H9 (cell line): ENCODE measurements around the gene CCR2. TPM values are rescaled to one million over a fixed set of nuclear protein-coding genes. Genes with fewer than 3 reads are reported as not detected.

ENCODE experiments used
- DNase-seq: peaks from one replicate; pipeline ENCODE4 v3.0.0-alpha.2; 2017
- H2AFZ ChIP-seq: one replicate; pipeline ENCODE4 v1.6.1; 2013; ENCODE audit warnings: mild to moderate bottlenecking, low read length, control low read depth, moderate library complexity
- H2AK5ac ChIP-seq: 2 replicates; pipeline ENCODE4 v1.6.1; 2013; ENCODE audit warnings: low read length, control low read depth, mixed read lengths; ENCODE audit not compliant: insufficient read length
- H2BK120ac ChIP-seq: one replicate; pipeline ENCODE4 v1.6.1; 2013; ENCODE audit warnings: low read depth, mild to moderate bottlenecking, low read length, control low read depth, inconsistent platforms; ENCODE audit not compliant: poor library complexity, severe bottlenecking
- H2BK12ac ChIP-seq: 2 replicates; pipeline ENCODE4 v1.6.1; 2013; ENCODE audit warnings: low read length, control low read depth, mixed read lengths, low read depth; ENCODE audit not compliant: insufficient read length
- H2BK15ac ChIP-seq: 2 replicates; pipeline ENCODE4 v1.6.1; 2013; ENCODE audit warnings: low read depth, low read length, control low read depth
- H2BK20ac ChIP-seq: one replicate; pipeline ENCODE4 v1.6.1; 2013; ENCODE audit warnings: low read depth, mild to moderate bottlenecking, low read length, control low read depth, inconsistent platforms; ENCODE audit not compliant: poor library complexity, severe bottlenecking
- H2BK5ac ChIP-seq: 2 replicates; pipeline ENCODE4 v1.6.1; 2013; ENCODE audit warnings: low read length, control low read depth, mixed read lengths; ENCODE audit not compliant: insufficient read length
- H3K14ac ChIP-seq: 2 replicates; pipeline ENCODE4 v1.6.1; 2013; ENCODE audit warnings: low read length, control low read depth; ENCODE audit not compliant: insufficient read depth
- H3K18ac ChIP-seq: 2 replicates; pipeline ENCODE4 v1.6.1; 2013; ENCODE audit warnings: low read depth, mild to moderate bottlenecking, mixed read lengths, low read length, control low read depth; ENCODE audit not compliant: insufficient read length
- H3K23ac ChIP-seq: 2 replicates; pipeline ENCODE4 v1.6.1; 2013; ENCODE audit warnings: low read length, control low read depth, mixed read lengths, low read depth; ENCODE audit not compliant: insufficient read length
- H3K23me2 ChIP-seq: 2 replicates; pipeline ENCODE4 v1.6.1; 2013; ENCODE audit warnings: low read depth, mild to moderate bottlenecking, mixed read lengths, low read length, control low read depth; ENCODE audit not compliant: insufficient read length, poor library complexity, severe bottlenecking
- H3K27ac ChIP-seq: 2 replicates; pipeline ENCODE4 v1.5.1; 2013; ENCODE audit warnings: low read length, control low read depth, mixed read lengths, low read depth; ENCODE audit not compliant: insufficient read length
- H3K27me3 ChIP-seq: 2 replicates; pipeline ENCODE4 v1.6.1; 2013; ENCODE audit warnings: low read length, control low read depth, inconsistent platforms; ENCODE audit not compliant: insufficient read depth
- H3K4ac ChIP-seq: 2 replicates; pipeline ENCODE4 v1.6.1; 2013; ENCODE audit warnings: low read depth, mild to moderate bottlenecking, control low read depth, inconsistent platforms, low read length, moderate library complexity
- H3K4me1 ChIP-seq: 2 replicates; pipeline ENCODE4 v1.6.1; 2013; ENCODE audit warnings: low read length, control low read depth, inconsistent platforms; ENCODE audit not compliant: insufficient read depth
- H3K4me2 ChIP-seq: 2 replicates; pipeline ENCODE4 v1.6.1; 2013; ENCODE audit warnings: low read length, control low read depth, mixed read lengths; ENCODE audit not compliant: insufficient read length, insufficient read depth
- H3K56ac ChIP-seq: 2 replicates; pipeline ENCODE4 v1.6.1; 2013; ENCODE audit warnings: low read depth, mild to moderate bottlenecking, mixed read lengths, low read length, control low read depth; ENCODE audit not compliant: insufficient read length
- H3K79me1 ChIP-seq: 2 replicates; pipeline ENCODE4 v1.6.1; 2013; ENCODE audit warnings: low read depth, mild to moderate bottlenecking, moderate library complexity, low read length, control low read depth, inconsistent platforms; ENCODE audit not compliant: insufficient read depth, poor library complexity, severe bottlenecking
- H3K79me2 ChIP-seq: 2 replicates; pipeline ENCODE4 v1.6.1; 2013; ENCODE audit warnings: low read length, control low read depth, inconsistent platforms; ENCODE audit not compliant: insufficient read depth
- H3K9ac ChIP-seq: 2 replicates; pipeline ENCODE4 v1.6.1; 2013; ENCODE audit warnings: low read length, control low read depth, mixed read lengths; ENCODE audit not compliant: insufficient read length; ENCODE audit errors: extremely low read depth
- H3K9me3 ChIP-seq: one replicate; pipeline ENCODE4 v1.6.1; 2013; ENCODE audit warnings: low read depth, low read length, inconsistent platforms; ENCODE audit not compliant: control insufficient read depth
- H3T11ph ChIP-seq: one replicate; pipeline ENCODE4 v1.6.1; 2013; ENCODE audit warnings: mild to moderate bottlenecking, low read length, control low read depth, inconsistent platforms
- H4K20me1 ChIP-seq: one replicate; pipeline ENCODE4 v1.6.1; 2013; ENCODE audit not compliant: control insufficient read depth, insufficient read length, insufficient read depth
- H4K5ac ChIP-seq: 2 replicates; pipeline ENCODE4 v1.6.1; 2013; ENCODE audit warnings: low read depth, mild to moderate bottlenecking, mixed read lengths, low read length, control low read depth; ENCODE audit not compliant: insufficient read length
- H4K8ac ChIP-seq: replicated peaks from 2 replicates; pipeline ENCODE4 v1.6.1; 2013; ENCODE audit warnings: low read length, control low read depth, mixed read lengths, low read depth; ENCODE audit not compliant: insufficient read length
- H4K91ac ChIP-seq: 2 replicates; pipeline ENCODE4 v1.6.1; 2013; ENCODE audit warnings: low read depth, mild to moderate bottlenecking, moderate library complexity, mixed read lengths, low read length, control low read depth; ENCODE audit not compliant: insufficient read length
- H3K27ac Mint-ChIP-seq, 3 experiments: 2 replicates in 2 of 3; 3 replicates in 1 of 3; pipeline ENCODE4 v1.8.0; 2020 to 2021; ENCODE audit warnings: mixed read lengths in 3 of 3, mild to moderate bottlenecking in 1 of 3, moderate library complexity in 1 of 3
- H3K27me3 Mint-ChIP-seq: 2 replicates; pipeline ENCODE4 v1.8.0; 2021; ENCODE audit warnings: low read depth, mild to moderate bottlenecking, moderate library complexity, mixed read lengths
- H3K36me3 Mint-ChIP-seq, 3 experiments: 2 replicates in 2 of 3; 3 replicates in 1 of 3; pipeline ENCODE4 v1.8.0; 2020 to 2021; ENCODE audit warnings: low read depth in 3 of 3, mixed read lengths in 3 of 3; ENCODE audit not compliant: insufficient read depth in 1 of 3
- H3K4me1 Mint-ChIP-seq, 2 experiments: 2 replicates each; pipeline ENCODE4 v1.8.0; 2020; ENCODE audit warnings: mixed read lengths in 2 of 2
- H3K4me3 Mint-ChIP-seq, 2 experiments: 2 replicates in 1 of 2; 3 replicates in 1 of 2; pipeline ENCODE4 v1.8.0; 2020 to 2021; ENCODE audit warnings: mild to moderate bottlenecking in 2 of 2, mixed read lengths in 2 of 2, moderate library complexity in 1 of 2
- H3K9me3 Mint-ChIP-seq, 2 experiments: 2 replicates in 1 of 2; 3 replicates in 1 of 2; pipeline ENCODE4 v1.8.0; 2020; ENCODE audit warnings: mild to moderate bottlenecking in 2 of 2, mixed read lengths in 2 of 2, moderate library complexity in 1 of 2
- CTCF ChIP-seq: fragments of 200-600 bp; sonication (generic); conservative IDR thresholded peaks from 3 replicates; pipeline ENCODE4 v1.8.0; 2021; ENCODE audit warnings: antibody characterized with exemption, mild to moderate bottlenecking
- WGBS: extraction: QIAGEN DNeasy Blood & Tissue Kit; methylation state at CpG from one replicate; pipeline ENCODE4 v1.1.7; 2013; ENCODE audit warnings: missing lambda C conversion rate, low lambda C conversion rate, mixed read lengths; ENCODE audit not compliant: insufficient read length; ENCODE audit errors: extremely low coverage; 5-methylcytosine and 5-hydroxymethylcytosine counted together
- total RNA-seq: library from RNA; stranded (reverse); gene quantifications from 2 replicates; pipeline ENCODE4 v1.2.1, GENCODE V29; 2021

CCR2 gene
- total RNA-seq, 1 experiment from 2014 or later: not detected

DNA sequence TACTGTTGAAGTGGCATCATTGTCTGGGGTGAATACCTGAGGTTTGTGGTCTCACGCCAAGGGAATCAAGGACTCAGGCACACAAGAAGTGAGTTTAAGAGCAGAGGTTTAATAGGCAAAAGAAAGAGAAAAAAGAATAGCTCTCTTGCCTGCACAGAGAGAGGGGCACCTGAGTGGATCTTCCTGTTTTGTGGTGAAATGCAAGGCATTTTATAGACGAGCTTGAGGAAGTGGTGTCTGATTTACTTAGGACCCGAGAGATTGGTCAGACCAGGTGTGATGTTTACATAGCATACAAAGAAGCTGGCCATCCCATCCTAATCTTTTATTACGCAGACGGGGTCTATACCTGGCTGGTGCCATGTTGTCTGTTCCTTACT, 30.0 kb downstream of the CCR2 start:
- no peak overlapping the region for H2BK15ac ChIP-seq
- H3K36me3 Mint-ChIP-seq: no peaks in the 10 kb centered on the region
- H3K9me3 ChIP-seq: no peaks in the 10 kb centered on the region
- TF ChIP-seq CTCF: no peak
- H2AFZ ChIP-seq: no peak overlapping the region
- H2BK12ac ChIP-seq: no peak overlapping the region
- H4K8ac ChIP-seq: no peak overlapping the region
- no peak overlapping the region for H3K14ac ChIP-seq
- WGBS: no CpG with 5 or more reads among the region's 5 CpGs
- H3K4ac ChIP-seq: no peak overlapping the region
- H3K9ac ChIP-seq: no peak overlapping the region
- DNase-seq: no peak
- H3K79me2 ChIP-seq: no peaks in the 10 kb centered on the region
- peaks cover 29 to 30% of the 10 kb centered on the region in 2 experiments for H3K4me1 Mint-ChIP-seq
- H3K4me2 ChIP-seq: no peak overlapping the region
- H3K27ac ChIP-seq: no peak overlapping the region
- no peak overlapping the region for H2BK5ac ChIP-seq
- no peak overlapping the region for H3K56ac ChIP-seq
- H3K23me2 ChIP-seq: no peaks in the 10 kb centered on the region
- H2BK120ac ChIP-seq: no peak overlapping the region
- H3K4me3 Mint-ChIP-seq: no peak overlapping the region
- H3T11ph ChIP-seq: no peak overlapping the region
- H2AK5ac ChIP-seq: no peak overlapping the region
- no peaks in the 10 kb centered on the region for H3K27me3 ChIP-seq
- no peak overlapping the region for H4K5ac ChIP-seq
- H3K27ac Mint-ChIP-seq: no peak overlapping the region
- peaks cover 8% of the 10 kb centered on the region; the same call in 1 of the 2 replicates for H3K4me1 ChIP-seq
- H3K23ac ChIP-seq: no peak overlapping the region
- H4K20me1 ChIP-seq: no peaks in the 10 kb centered on the region
- no peak overlapping the region for H4K91ac ChIP-seq
- H3K27me3 Mint-ChIP-seq: no peaks in the 10 kb centered on the region
- H3K9me3 Mint-ChIP-seq: peaks cover 0 to 3% of the 10 kb centered on the region in 2 experiments; a peak in 2 of 5 replicates
- H3K18ac ChIP-seq: no peak overlapping the region
- no peak overlapping the region for H2BK20ac ChIP-seq
- no peaks in the 10 kb centered on the region for H3K79me1 ChIP-seq
